Brain microvascular endothelial cell (primary cell): Measurements from ENCODE around the gene MEN1.

Source experiments
- DNase-seq: peaks from one replicate; pipeline ENCODE4 v3.0.0-alpha.2; 2020
- H3K27ac ChIP-seq: fragments of 250-450 bp; sonication (Bioruptor Pico); 2 replicates; pipeline ENCODE4 v1.5.1; 2020; ENCODE audit warnings: mild to moderate bottlenecking, moderate library complexity
- H3K27me3 ChIP-seq: fragments of 250-450 bp; sonication (Bioruptor Pico); replicated peaks from 2 replicates; pipeline ENCODE4 v1.5.1; 2020; ENCODE audit warnings: mild to moderate bottlenecking
- H3K36me3 ChIP-seq: fragments of 250-450 bp; sonication (Bioruptor Pico); replicated peaks from 2 replicates; pipeline ENCODE4 v1.5.1; 2020; ENCODE audit warnings: mild to moderate bottlenecking
- H3K4me3 ChIP-seq: 2 replicates; pipeline ENCODE4 v1.5.1; 2011; ENCODE audit warnings: low read depth, mild to moderate bottlenecking, control low read depth, low read length, moderate library complexity
- CTCF ChIP-seq: IDR thresholded peaks from 2 replicates; pipeline ENCODE4 v1.5.1; 2011; ENCODE audit warnings: low read depth, mild to moderate bottlenecking, moderate library complexity, low read length, control low read depth, inconsistent platforms; ENCODE audit errors: missing control alignments
- in situ Hi-C: cut with HindIII; loops from 2 replicates; pipeline ENCODE4 v1.10.0; 2017; ENCODE audit warnings: low sequenced_read_pairs, low pct_ligation_motif_present

The MEN1 gene

GRCh38 chr11:64805481-64805880 is 4.9 kb downstream of the MEN1 start:
- no peak for DNase-seq
- Histone ChIP-seq H3K27me3 (no peaks in the 10 kb centered on the region), H3K36me3 (peaks cover 13% of the 10 kb centered on the region), H3K4me3 (no peak overlapping the region), H3K27ac (no peak overlapping the region)
- no peak for TF ChIP-seq CTCF
- in situ Hi-C loops, result no loop called here

- DNase-seq, result no peak
- Histone ChIP-seq H3K27me3 (no peaks in the 10 kb centered on the region), H3K36me3 (peaks cover 13% of the 10 kb centered on the region), H3K4me3 (no peak overlapping the region), H3K27ac (no peak overlapping the region)
- in situ Hi-C loops, result no loop called here
- no peak for TF ChIP-seq CTCF
Measured at GRCh38 chr11:64804346-64805210, 5.8 kb downstream of the MEN1 start.

GRCh38 chr11:64803846-64804345 is 6.5 kb downstream of the MEN1 start:
- TF ChIP-seq CTCF, result no peak
- in situ Hi-C loops, result no loop called here
- H3K36me3 ChIP-seq, result peaks cover 13% of the 10 kb centered on the region
- H3K4me3 ChIP-seq, result peak overlapping the region; percentile 72
- DNase-seq, result no peak
- H3K27ac ChIP-seq, result peak overlapping the region; percentile 76
- H3K27me3 ChIP-seq, result no peaks in the 10 kb centered on the region

GRCh38 chr11:64803158-64803845 is 7.0 kb downstream of the MEN1 start, which contains the start of gene MAP4K2:
TSS of gene MAP4K2 (minus strand) at chr11:64803214. CDS start at chr11:64803149, 65 bp downstream.
- peak within 1 kb of the TSS; percentile 72 for H3K4me3 ChIP-seq
- peaks cover 13% of the 10 kb centered on the region for H3K36me3 ChIP-seq
- H3K27ac ChIP-seq, result peak within 1 kb of the TSS; percentile 76
- in situ Hi-C loops, result no loop called here
- TF ChIP-seq CTCF, result peak; percentile 12
- no peaks in the 10 kb centered on the region for H3K27me3 ChIP-seq
- DNase-seq, result peak; percentile 80

- H3K4me3 ChIP-seq, result peak overlapping the region; percentile 57
- no peak for DNase-seq
Measured at GRCh38 chr11:64802370-64803157, 7.8 kb downstream of the MEN1 start.

More at GRCh38 chr11:64802370-64803157, 7.8 kb downstream of the MEN1 start:
- in situ Hi-C loops, result no loop called here
- Histone ChIP-seq H3K27ac (no peak overlapping the region), H3K36me3 (peaks cover 13% of the 10 kb centered on the region), H3K27me3 (no peaks in the 10 kb centered on the region)
- TF ChIP-seq CTCF, result no peak
